Smooth muscle cell (in vitro differentiated cells): ENCODE data around the gene RPL36AL. TPM values are rescaled to one million over a fixed set of nuclear protein-coding genes. Genes with fewer than 3 reads are reported as not detected.
A peak's percentile ranks its signal among the peaks of the same experiment; 100 is the strongest.

Source experiments
- DNase-seq: peaks from one replicate; lab custom pipeline; 2025; ENCODE audit not compliant: unreplicated experiment; lab: John Stamatoyannopoulos, UW
- H2AFZ ChIP-seq: fragments of 200-600 bp; sonication (generic); 2 replicates; pipeline ENCODE4 v1.6.0; 2016; ENCODE audit warnings: antibody characterized with exemption, low read depth, mild to moderate bottlenecking
- H3F3A ChIP-seq: fragments of 200-600 bp; sonication (generic); 2 replicates; pipeline ENCODE4 v1.6.0; 2017; ENCODE audit warnings: antibody characterized with exemption, low read depth
- H3K27ac ChIP-seq: fragments of 200-600 bp; sonication (generic); 2 replicates; pipeline ENCODE4 v1.5.1; 2016; ENCODE audit warnings: low read depth, mild to moderate bottlenecking
- H3K27me3 ChIP-seq: fragments of 200-600 bp; sonication (generic); 2 replicates; pipeline ENCODE4 v1.6.1; 2016; ENCODE audit warnings: low read depth, mild to moderate bottlenecking
- H3K36me3 ChIP-seq: fragments of 200-600 bp; sonication (generic); 2 replicates; pipeline ENCODE4 v1.5.1; 2016; ENCODE audit warnings: low read depth
- H3K4me1 ChIP-seq: fragments of 200-600 bp; sonication (generic); 2 replicates; pipeline ENCODE4 v1.5.1; 2016; ENCODE audit warnings: low read depth
- H3K4me2 ChIP-seq: fragments of 200-600 bp; sonication (generic); 2 replicates; pipeline ENCODE4 v1.6.0; 2016; ENCODE audit warnings: mild to moderate bottlenecking
- H3K4me3 ChIP-seq: fragments of 200-600 bp; sonication (generic); 2 replicates; pipeline ENCODE4 v1.5.1; 2016; ENCODE audit warnings: mild to moderate bottlenecking
- H3K79me2 ChIP-seq: fragments of 200-600 bp; sonication (generic); 2 replicates; pipeline ENCODE4 v1.6.0; 2016; ENCODE audit warnings: low read depth, mild to moderate bottlenecking
- H3K9ac ChIP-seq: fragments of 200-600 bp; sonication (generic); 2 replicates; pipeline ENCODE4 v1.6.0; 2016; ENCODE audit warnings: low read depth
- H3K9me3 ChIP-seq: fragments of 200-600 bp; sonication (generic); replicated peaks from 2 replicates; pipeline ENCODE4 v1.5.1; 2016; ENCODE audit warnings: low read depth
- H4K20me1 ChIP-seq: fragments of 200-600 bp; sonication (generic); 2 replicates; pipeline ENCODE4 v1.6.0; 2016; ENCODE audit warnings: low read depth
- WGBS: methylation state at CpG from one replicate; pipeline ENCODE4 v1.1.7; 2016; ENCODE audit warnings: low lambda C conversion rate; 5-methylcytosine and 5-hydroxymethylcytosine counted together
- polyA plus RNA-seq: library from polyadenylated mRNA; unstranded; fragments of >200 nt; fragmentation: Nextera tagmentation; extraction: Ambion mirVana; gene quantifications from 2 replicates; pipeline ENCODE4 v1.2.1, GENCODE V29; 2016
- total RNA-seq: library from RNA; depleted of rRNA; stranded (reverse); fragments of >200 nt; gene quantifications from 2 replicates; pipeline ENCODE4 v1.2.3, GENCODE V29; 2014
- TF ChIP-seq, protein P1 (sequence below): fragments of 200-600 bp; sonication (generic); IDR thresholded peaks from 2 replicates; pipeline ENCODE4 v1.5.1; 2017; ENCODE audit warnings: borderline replicate concordance, mild to moderate bottlenecking, antibody characterized with exemption; ENCODE audit not compliant: insufficient read depth, poor library complexity, severe bottlenecking

RPL36AL gene
- total and polyA plus RNA-seq, 2 experiments from 2014 or later = 228 to 279 TPM

GRCh38 chr14:49617852-49618519 is 2.4 kb downstream of the RPL36AL start:
- no peak overlapping the region for H3K4me3 ChIP-seq

DNA sequence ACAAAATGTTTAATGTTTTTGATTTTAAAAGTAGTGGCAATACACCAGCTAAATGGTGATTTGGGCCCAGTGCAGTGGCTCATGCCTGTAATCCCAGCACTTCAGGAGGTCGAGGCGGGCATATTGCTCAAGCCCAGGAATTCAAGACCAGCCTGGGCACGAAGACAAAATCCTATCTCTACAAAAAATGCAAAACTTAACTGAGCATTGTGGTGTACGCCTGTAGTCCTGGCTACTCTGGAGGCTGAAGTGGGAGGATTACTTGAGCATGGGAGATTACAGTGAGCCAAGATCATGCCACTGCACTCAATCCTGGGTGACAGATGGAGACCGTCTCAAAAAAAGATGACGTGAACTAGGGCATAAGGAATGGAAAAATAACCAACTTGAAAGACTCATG is 4.7 kb downstream of the RPL36AL start:
- no peaks in the 10 kb centered on the region for H3K27me3 ChIP-seq
- no peak for DNase-seq
- H3K4me3 ChIP-seq = no peak overlapping the region
- H2AFZ ChIP-seq = no peak overlapping the region
- no peaks in the 10 kb centered on the region for H3K9me3 ChIP-seq
- WGBS = 89% methylated on average over 6 of the region's 6 CpGs
- peaks cover 30% of the 10 kb centered on the region for H4K20me1 ChIP-seq
- TF ChIP-seq, protein P1, sequence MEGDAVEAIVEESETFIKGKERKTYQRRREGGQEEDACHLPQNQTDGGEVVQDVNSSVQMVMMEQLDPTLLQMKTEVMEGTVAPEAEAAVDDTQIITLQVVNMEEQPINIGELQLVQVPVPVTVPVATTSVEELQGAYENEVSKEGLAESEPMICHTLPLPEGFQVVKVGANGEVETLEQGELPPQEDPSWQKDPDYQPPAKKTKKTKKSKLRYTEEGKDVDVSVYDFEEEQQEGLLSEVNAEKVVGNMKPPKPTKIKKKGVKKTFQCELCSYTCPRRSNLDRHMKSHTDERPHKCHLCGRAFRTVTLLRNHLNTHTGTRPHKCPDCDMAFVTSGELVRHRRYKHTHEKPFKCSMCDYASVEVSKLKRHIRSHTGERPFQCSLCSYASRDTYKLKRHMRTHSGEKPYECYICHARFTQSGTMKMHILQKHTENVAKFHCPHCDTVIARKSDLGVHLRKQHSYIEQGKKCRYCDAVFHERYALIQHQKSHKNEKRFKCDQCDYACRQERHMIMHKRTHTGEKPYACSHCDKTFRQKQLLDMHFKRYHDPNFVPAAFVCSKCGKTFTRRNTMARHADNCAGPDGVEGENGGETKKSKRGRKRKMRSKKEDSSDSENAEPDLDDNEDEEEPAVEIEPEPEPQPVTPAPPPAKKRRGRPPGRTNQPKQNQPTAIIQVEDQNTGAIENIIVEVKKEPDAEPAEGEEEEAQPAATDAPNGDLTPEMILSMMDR = no peak
- no peaks in the 10 kb centered on the region for H3K36me3 ChIP-seq
- H3F3A ChIP-seq = peaks cover 18% of the 10 kb centered on the region
- H3K4me1 ChIP-seq = peaks cover 14% of the 10 kb centered on the region
- no peak overlapping the region for H3K4me2 ChIP-seq
- H3K79me2 ChIP-seq = peaks cover 22% of the 10 kb centered on the region
- no peak overlapping the region for H3K9ac ChIP-seq
- peak overlapping the region; percentile 23 for H3K27ac ChIP-seq

More at GRCh38 chr14:49617852-49618519, 2.4 kb downstream of the RPL36AL start:
- Histone ChIP-seq H3K36me3 (no peaks in the 10 kb centered on the region), H3K4me2 (peak overlapping the region; percentile 98), H3K79me2 (peaks cover 44% of the 10 kb centered on the region), H3K4me1 (peaks cover 31% of the 10 kb centered on the region), H3K27ac (peak overlapping the region; percentile 96), H3F3A (peaks cover 18% of the 10 kb centered on the region), H4K20me1 (peaks cover 49% of the 10 kb centered on the region), H3K27me3 (no peaks in the 10 kb centered on the region), H3K9ac (no peak overlapping the region), H2AFZ (no peak overlapping the region), H3K9me3 (no peaks in the 10 kb centered on the region)
- WGBS = 92% methylated on average over 6 of the region's 6 CpGs
- TF ChIP-seq, protein P1 = no peak
- DNase-seq = no peak

GRCh38 chr14:49614196-49614595 is 6.2 kb downstream of the RPL36AL start:
- 100% methylated on average over 2 of the region's 2 CpGs for WGBS
- DNase-seq = no peak
- H3K4me2 ChIP-seq = no peak overlapping the region
- no peak overlapping the region for H3K27ac ChIP-seq
- H3K27me3 ChIP-seq = no peaks in the 10 kb centered on the region
- H2AFZ ChIP-seq = no peak overlapping the region
- peaks cover 23% of the 10 kb centered on the region for H4K20me1 ChIP-seq
- no peak overlapping the region for H3K4me3 ChIP-seq
- no peaks in the 10 kb centered on the region for H3K36me3 ChIP-seq
- H3K9ac ChIP-seq = no peak overlapping the region
- peaks cover 13% of the 10 kb centered on the region for H3K79me2 ChIP-seq
- peaks cover 12% of the 10 kb centered on the region for H3F3A ChIP-seq
- peaks cover 10% of the 10 kb centered on the region for H3K4me1 ChIP-seq
- TF ChIP-seq, protein P1 = no peak
- no peaks in the 10 kb centered on the region for H3K9me3 ChIP-seq

GRCh38 chr14:49612671-49613070 is 7.8 kb downstream of the RPL36AL start:
- H2AFZ ChIP-seq = no peak overlapping the region
- H3K27ac ChIP-seq = no peak overlapping the region

More at GRCh38 chr14:49612671-49613070, 7.8 kb downstream of the RPL36AL start:
- DNase-seq = no peak
- no peak overlapping the region for H3K9ac ChIP-seq
- no peaks in the 10 kb centered on the region for H3K36me3 ChIP-seq
- H3K4me1 ChIP-seq = no peaks in the 10 kb centered on the region
- H3K79me2 ChIP-seq = no peaks in the 10 kb centered on the region
- TF ChIP-seq, protein P1 = no peak
- H3K27me3 ChIP-seq = no peaks in the 10 kb centered on the region
- no peak overlapping the region for H3K4me3 ChIP-seq
- no peak overlapping the region for H3K4me2 ChIP-seq
- H3F3A ChIP-seq = no peaks in the 10 kb centered on the region
- H4K20me1 ChIP-seq = peaks cover 8% of the 10 kb centered on the region
- H3K9me3 ChIP-seq = no peaks in the 10 kb centered on the region
- WGBS = 85% methylated on average over 8 of the region's 8 CpGs
